Tongue (tissue), 1 donor: ENCODE measurements around the gene RAB28. TPM values are rescaled to one million over a fixed set of nuclear protein-coding genes. Genes with fewer than 3 reads are reported as not detected.

Source experiments
- total RNA-seq: library from RNA; depleted of rRNA; stranded (reverse); fragments of >200 nt; gene quantifications from one replicate; pipeline ENCODE4 v1.2.3, GENCODE V29; 2014

RAB28 gene
- total RNA-seq, 1 donor from 2014 or later = 18.4 TPM

Other genes with a start within 250 kb of the RAB28 start
- gene NKX3-2, start 60.2 kb upstream of the RAB28 start, total RNA-seq = 1.4 TPM
- gene BOD1L1, start 143.4 kb upstream of the RAB28 start, total RNA-seq = 50.7 TPM